ENCODE measurements around the gene TINCR. TPM values are rescaled to one million over a fixed set of nuclear protein-coding genes. Genes with fewer than 3 reads are reported as not detected.

The TINCR gene
- total and polyA plus RNA-seq, 2 of the 13 experiments (the other 11 are each of a cell fraction or from before 2014, with no cell fraction given), result 0.17 to 0.33 TPM

GRCh38 chr19:5578097-5578846 lies 10.5 kb upstream of the TINCR start (continued):
- TF ChIP-seq PATZ1 (CRISPR knock-in tag; IDR thresholded peaks at IDR 0.05) (peak; percentile 93), MEF2D (CRISPR knock-in tag; IDR thresholded peaks at IDR 0.05) (peak; percentile 49; the same call in 1 of the 2 replicates), KDM2A (CRISPR knock-in tag; IDR thresholded peaks at IDR 0.05; ENCODE audit: borderline replicate concordance, low read depth) (peak; percentile 88), IRF1 (CRISPR knock-in tag; IDR thresholded peaks at IDR 0.05; ENCODE audit: low read depth) (0 out of 2 replicates have a peak, but pooled peaks have one; percentile 44), ZNF34 (CRISPR knock-in tag; IDR thresholded peaks at IDR 0.05; ENCODE audit: borderline replicate concordance) (0 out of 2 replicates have a peak, but pooled peaks have one; percentile 55), XRCC5 (optimal IDR thresholded peaks at IDR 0.05; ENCODE audit: low read length) (peak; percentile 71), MLX (CRISPR knock-in tag; IDR thresholded peaks at IDR 0.05) (no peak), ZNF597 (CRISPR knock-in tag; IDR thresholded peaks at IDR 0.05) (no peak), SMAD1 (CRISPR knock-in tag; IDR thresholded peaks at IDR 0.05; ENCODE audit: borderline replicate concordance, low read depth) (peak; percentile 70; the same call in 1 of the 2 replicates), ZBED4 (CRISPR knock-in tag; IDR thresholded peaks at IDR 0.05; ENCODE audit: borderline replicate concordance) (peak; percentile 50; the same call in 1 of the 2 replicates), PHF20 (CRISPR knock-in tag; IDR thresholded peaks at IDR 0.05) (no peak), PAF1 (CRISPR knock-in tag; IDR thresholded peaks at IDR 0.05) (no peak), HINFP (CRISPR knock-in tag; IDR thresholded peaks at IDR 0.05; ENCODE audit: low read depth) (peak; percentile 90), MEIS2 (CRISPR knock-in tag; IDR thresholded peaks at IDR 0.05) (peak; percentile 39; the same call in 1 of the 2 replicates), ZNF616 (CRISPR knock-in tag; IDR thresholded peaks at IDR 0.05; ENCODE audit: low read depth) (no peak)

Measured in HepG2 (cell line).